ENCODE data around the gene VEZF1. TPM values are rescaled to one million over a fixed set of nuclear protein-coding genes. Genes with fewer than 3 reads are reported as not detected.

Gene VEZF1
- total and polyA plus RNA-seq, 2 donors (not counting 1 experiment from before 2014, with no cell fraction given): 14.7 to 75.9 TPM

GRCh38 chr17:57956291-57957119 lies 31.5 kb downstream of the VEZF1 start:
- ATAC-seq (ENCODE audit: low read depth) (peak; percentile 68), DNase-seq (peak; percentile 79)
- peaks cover 17% of the 10 kb centered on the region for H4K20me1 ChIP-seq (ENCODE audit: control insufficient read depth, insufficient read depth, low read length, poor library complexity, severe bottlenecking)
- ChIA-PET CTCF (interaction anchor here (0.6 to 2.3 kb wide), 6 partner anchors 10 to 54 kb away, joined by 3 to 12 read pairs (median 5); no protein-coding TSS in a partner anchor), POLR2A (interaction anchor here (0.6 to 2.0 kb wide), 2 partner anchors 10 to 17 kb away, joined by 3 to 9 read pairs; no protein-coding TSS in a partner anchor)
- peak overlapping the region; percentile 56 for H3K27ac Mint-ChIP-seq
- H3K9me3 ChIP-seq (ENCODE audit: control extremely low read depth in 1 of 3, control insufficient read depth in 2 of 3, insufficient read depth in 1 of 3, low read length in 2 of 3): peaks cover 0 to 14% (median 0%) of the 10 kb centered on the region in 3 donors
- H3K9ac ChIP-seq (ENCODE audit: low read length): peak overlapping the region; percentile 56
- peaks cover 0 to 73% (median 38%) of the 10 kb centered on the region in 4 experiments for H3K27me3 ChIP-seq (replicated peaks in 1 of 4; ENCODE audit: control extremely low read depth in 1 of 4, control insufficient read depth in 3 of 4, insufficient read depth in 4 of 4, low read length in 3 of 4)
- 67% methylated on average over 2 of the region's 13 CpGs for WGBS (ENCODE audit: insufficient coverage)
- H3K4me3 Mint-ChIP-seq: peak overlapping the region; percentile 79
- H3K27me3 Mint-ChIP-seq: peaks cover 65% of the 10 kb centered on the region
- no peak overlapping the region for H3K27ac ChIP-seq (ENCODE audit: low read length in 2 of 2)
- TF ChIP-seq EZH2 (IDR thresholded peaks at IDR 0.05; ENCODE audit: borderline replicate concordance, insufficient read depth, low read depth, low read length, poor library complexity, severe bottlenecking) (no peak), CTCF (IDR thresholded peaks at IDR 0.05) (no peak)
- peak overlapping the region; percentile 89 for H3K4me2 ChIP-seq (replicated peaks; ENCODE audit: low read depth, low read length, poor library complexity, severe bottlenecking)
- H3K4me1 Mint-ChIP-seq: peaks cover 25% of the 10 kb centered on the region
- no peaks in the 10 kb centered on the region for H3K9me3 Mint-ChIP-seq (ENCODE audit: insufficient read depth)
- peaks cover 23 to 24% of the 10 kb centered on the region in 2 donors for H3K4me1 ChIP-seq (ENCODE audit: control insufficient read depth in 2 of 2, insufficient read depth in 2 of 2, low read length in 2 of 2)
- no peaks in the 10 kb centered on the region for H3K36me3 ChIP-seq (replicated peaks in 1 of 2; ENCODE audit: control extremely low read depth in 1 of 2, control insufficient read depth in 1 of 2, extremely low read depth in 1 of 2, insufficient read depth in 2 of 2, low read length in 1 of 2)
- peak overlapping the region in 1 of 5 experiments; percentile 23 for H3K4me3 ChIP-seq (ENCODE audit: control extremely low read depth in 1 of 5, extremely low read depth in 1 of 5, insufficient read depth in 1 of 5, low read depth in 2 of 5, low read length in 4 of 5)
- H3K79me2 ChIP-seq (ENCODE audit: control insufficient read depth, insufficient read depth, low read length): no peaks in the 10 kb centered on the region
- intact Hi-C loops (cut with micrococcal nuclease): loop anchor here (1.0 to 2.0 kb wide), 2 partner anchors 16 to 30 kb away; no protein-coding TSS in a partner anchor
- no peak overlapping the region for H2AFZ ChIP-seq (ENCODE audit: insufficient read depth, low read depth, low read length, poor library complexity, severe bottlenecking)

Measured in B cell (primary cell).